GM21825 (cell line): ENCODE data around the gene GCN1.

Source experiments
- ATAC-seq: cut with Tn5 transposase; IDR thresholded peaks from one replicate; pipeline ENCODE4 v1.9.1; 2021; ENCODE audit warnings: mild to moderate bottlenecking, moderate library complexity; ENCODE audit not compliant: unreplicated experiment

Gene GCN1

GRCh38 chr12:120077260-120077659 is 117.3 kb downstream of the GCN1 start:
- no peak for ATAC-seq
